Peyer's patch (tissue), 4 donors: ENCODE data around the gene PLXNB2. TPM values are rescaled to one million over a fixed set of nuclear protein-coding genes. Genes with fewer than 3 reads are reported as not detected.

ENCODE experiments used
- DNase-seq, 3 donors: peaks; one replicate each; pipeline ENCODE4 v3.0.0-alpha.2; 2017 to 2019
- H3K27ac ChIP-seq, 4 donors: fragments of 200-600 bp; sonication (generic); one replicate each; pipeline ENCODE4 v1.5.1; 2016 to 2019
- H3K27me3 ChIP-seq, 2 donors: fragments of 200-600 bp; sonication (generic); one replicate each; pipeline ENCODE4 v1.5.1; 2019
- H3K36me3 ChIP-seq, 3 donors: fragments of 200-600 bp; sonication (generic); one replicate each; pipeline ENCODE4 v1.5.1; 2016 to 2019
- H3K4me1 ChIP-seq, 4 donors: fragments of 200-600 bp; sonication (generic); one replicate each; pipeline ENCODE4 v1.5.1; 2016 to 2019
- H3K4me3 ChIP-seq, 4 donors: fragments of 200-600 bp; sonication (generic); 1 replicate in 3 of 4; 2 replicates in 1 of 4; pipeline ENCODE4 v1.5.1; 2016 to 2019; ENCODE audit warnings: mild to moderate bottlenecking in 1 of 4
- H3K9me3 ChIP-seq, 4 donors: fragments of 200-600 bp; sonication (generic); one replicate each; pipeline ENCODE4 v1.5.1; 2016 to 2019; ENCODE audit warnings: mild to moderate bottlenecking in 1 of 4
- CTCF ChIP-seq, 6 experiments: fragments of 450-650 bp in 4 of 6; fragments of 200-600 bp in 2 of 6; sonication (generic) in 1 of 6; IDR thresholded peaks; one replicate each; pipeline ENCODE4 v1.5.1; 2017 to 2019; ENCODE audit warnings: antibody characterized with exemption in 6 of 6, mild to moderate bottlenecking in 3 of 6, moderate library complexity in 1 of 6
- POLR2A ChIP-seq, 2 donors: fragments of 450-650 bp; IDR thresholded peaks; one replicate each; pipeline ENCODE4 v1.5.1; 2017; ENCODE audit warnings: antibody characterized with exemption in 2 of 2, mild to moderate bottlenecking in 2 of 2, moderate library complexity in 2 of 2
- total RNA-seq, 4 donors: library from RNA; depleted of rRNA; stranded (reverse); fragments of >200 nt; gene quantifications; one replicate each; pipeline ENCODE4 v1.1.0, GENCODE V29; 2016

PLXNB2 gene
- total RNA-seq, 4 donors from 2014 or later, result 182 to 597 (median 307) TPM

- Histone ChIP-seq H3K27me3 (no peaks in the 10 kb centered on the region), H3K9me3 (no peaks in the 10 kb centered on the region), H3K4me3 (peak overlapping the region; percentile 1 to 48 (median 34)), H3K4me1 (peaks cover 4 to 50% (median 29%) of the 10 kb centered on the region in 4 donors), H3K36me3 (peaks cover 0 to 45% (median 0%) of the 10 kb centered on the region in 3 donors), H3K27ac (peak overlapping the region; percentile 65 to 90 (median 85))
- TF ChIP-seq CTCF (IDR thresholded peaks at IDR 0.05), result no peak
- no peak for TF ChIP-seq POLR2A (IDR thresholded peaks at IDR 0.05)
- peak in 2 of 3 donors; percentile 78 to 79 for DNase-seq
Observed at GRCh38 chr22:50292643-50293440, 14.6 kb downstream of the PLXNB2 start.

GRCh38 chr22:50289942-50290630, 17.4 kb downstream of the PLXNB2 start:
- Histone ChIP-seq H3K9me3 (no peaks in the 10 kb centered on the region), H3K4me3 (no peak overlapping the region), H3K27ac (no peak overlapping the region), H3K36me3 (peaks cover 0 to 68% (median 0%) of the 10 kb centered on the region in 3 donors), H3K4me1 (peaks cover 4 to 35% (median 26%) of the 10 kb centered on the region in 4 donors), H3K27me3 (no peaks in the 10 kb centered on the region)
- TF ChIP-seq POLR2A (IDR thresholded peaks at IDR 0.05) (no peak), CTCF (IDR thresholded peaks at IDR 0.05) (no peak)
- DNase-seq, result no peak

- peaks cover 0 to 74% (median 0%) of the 10 kb centered on the region in 3 donors for H3K36me3 ChIP-seq
- DNase-seq, result no peak
- H3K27ac ChIP-seq, result no peak overlapping the region
- no peak for TF ChIP-seq POLR2A (IDR thresholded peaks at IDR 0.05)
- no peak for TF ChIP-seq CTCF (IDR thresholded peaks at IDR 0.05)
- H3K27me3 ChIP-seq, result no peaks in the 10 kb centered on the region
- peaks cover 3 to 32% (median 20%) of the 10 kb centered on the region in 4 donors for H3K4me1 ChIP-seq
- H3K4me3 ChIP-seq, result no peak overlapping the region
- H3K9me3 ChIP-seq, result no peaks in the 10 kb centered on the region
Observed at GRCh38 chr22:50289151-50289941, 18.1 kb downstream of the PLXNB2 start.

GRCh38 chr22:50287731-50288130, 19.7 kb downstream of the PLXNB2 start:
- DNase-seq, result no peak
- H3K4me1 ChIP-seq, result peaks cover 0 to 16% (median 6%) of the 10 kb centered on the region in 4 donors
- no peak overlapping the region for H3K27ac ChIP-seq
- no peak overlapping the region for H3K4me3 ChIP-seq
- no peaks in the 10 kb centered on the region for H3K27me3 ChIP-seq
- H3K9me3 ChIP-seq, result no peaks in the 10 kb centered on the region
- H3K36me3 ChIP-seq, result peaks cover 0 to 90% (median 0%) of the 10 kb centered on the region in 3 donors
- TF ChIP-seq CTCF (IDR thresholded peaks at IDR 0.05), result no peak

- TF ChIP-seq POLR2A (IDR thresholded peaks at IDR 0.05) (no peak), CTCF (IDR thresholded peaks at IDR 0.05) (no peak)
- no peak overlapping the region for H3K4me3 ChIP-seq
- no peak for DNase-seq
- H3K27me3 ChIP-seq, result no peaks in the 10 kb centered on the region
- H3K27ac ChIP-seq, result no peak overlapping the region
- no peaks in the 10 kb centered on the region for H3K9me3 ChIP-seq
- peaks cover 0 to 94% (median 0%) of the 10 kb centered on the region in 3 donors for H3K36me3 ChIP-seq
- H3K4me1 ChIP-seq, result peaks cover 0 to 8% (median 4%) of the 10 kb centered on the region in 4 donors
Observed at GRCh38 chr22:50286701-50287318, 20.6 kb downstream of the PLXNB2 start.
